Stimulated activated naive CD8-positive, alpha-beta T cell treated with anti-CD3 and anti-CD28 coated beads, Interleukin-15, Interleukin-2, amounts not matched to agents 100 U/mL and 50 U/mL, for 24 hours (primary cell): ENCODE results near the gene PAQR9.

Source experiments
- ATAC-seq: fragments of 150-1000 bp; cut with Tn5 transposase; one replicate; pipeline ENCODE4 v1.10.0; 2021
- DNase-seq: peaks from one replicate; pipeline ENCODE4 v3.0.0; 2021

The PAQR9 gene

DNA sequence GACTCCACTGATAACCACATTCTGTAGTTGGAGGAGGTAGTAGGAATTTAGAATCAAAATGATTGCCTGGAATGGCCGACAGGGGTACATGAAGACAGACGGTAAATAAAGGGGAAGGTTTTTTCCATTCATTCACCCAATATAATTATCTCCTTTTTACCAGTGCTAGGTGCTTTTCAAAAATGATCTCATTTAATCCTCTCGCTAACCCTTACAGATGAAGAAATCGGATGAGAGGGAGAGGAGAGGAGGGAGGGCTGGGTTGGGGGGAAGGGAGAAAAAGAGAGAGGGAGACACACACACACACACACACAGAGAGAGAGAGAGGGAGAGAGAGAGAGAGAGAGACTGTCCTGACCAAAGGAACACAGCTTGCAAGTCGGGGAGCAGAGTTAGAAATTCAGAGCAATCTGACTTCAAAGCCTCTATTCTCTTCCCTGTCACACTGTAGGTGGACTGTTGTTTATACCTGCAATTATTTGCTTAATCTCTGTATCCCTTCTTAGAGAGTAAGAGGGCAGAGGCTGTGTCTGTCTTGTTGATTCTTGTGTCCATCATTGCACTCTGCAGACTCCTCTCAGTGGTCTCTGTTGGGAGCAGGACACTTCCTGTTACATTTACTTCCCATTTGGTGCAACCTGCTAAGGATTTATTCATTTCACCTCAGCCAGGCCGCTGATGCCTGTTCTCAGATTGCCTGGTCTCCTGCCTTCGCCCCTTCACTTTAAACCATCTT is 18.7 kb upstream of the PAQR9 start:
- no peak for ATAC-seq
- DNase-seq: no peak

DNA sequence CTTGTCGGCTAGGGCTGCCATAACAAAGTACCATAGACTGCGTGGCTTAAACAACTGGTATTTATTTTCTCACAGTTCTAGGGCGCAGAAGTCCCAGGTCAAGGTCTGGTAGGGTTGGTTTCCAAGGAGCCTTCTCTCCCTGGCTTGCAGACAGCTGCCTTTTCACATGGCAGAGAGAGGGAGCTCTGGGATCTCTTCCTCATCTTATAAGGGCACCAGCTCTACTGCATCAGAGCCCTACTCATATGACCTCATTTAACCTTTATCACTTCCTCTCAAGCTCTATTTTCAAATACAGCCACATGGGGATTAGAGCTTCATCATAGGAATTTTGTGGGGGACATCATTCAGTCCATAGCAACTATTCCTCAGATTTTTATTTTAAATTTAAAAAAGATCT is 17.6 kb upstream of the PAQR9 start:
- ATAC-seq: no peak
- no peak for DNase-seq

DNA sequence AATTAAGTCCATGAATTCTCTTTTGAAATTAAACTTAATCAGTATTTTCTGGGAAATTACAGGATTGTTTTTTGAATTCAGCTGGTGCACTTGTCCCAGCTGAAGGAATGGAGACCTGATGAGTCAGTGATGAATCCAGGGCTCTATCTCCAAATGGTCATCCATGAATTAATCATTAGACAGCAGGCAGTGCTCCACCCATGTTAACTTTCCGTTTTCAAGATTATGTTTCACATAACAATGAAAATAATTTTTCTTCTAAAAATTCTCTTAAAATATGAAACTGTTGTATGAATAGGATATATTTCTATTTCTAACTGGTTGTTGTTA is 13.9 kb upstream of the PAQR9 start:
- DNase-seq: no peak
- no peak for ATAC-seq

DNA sequence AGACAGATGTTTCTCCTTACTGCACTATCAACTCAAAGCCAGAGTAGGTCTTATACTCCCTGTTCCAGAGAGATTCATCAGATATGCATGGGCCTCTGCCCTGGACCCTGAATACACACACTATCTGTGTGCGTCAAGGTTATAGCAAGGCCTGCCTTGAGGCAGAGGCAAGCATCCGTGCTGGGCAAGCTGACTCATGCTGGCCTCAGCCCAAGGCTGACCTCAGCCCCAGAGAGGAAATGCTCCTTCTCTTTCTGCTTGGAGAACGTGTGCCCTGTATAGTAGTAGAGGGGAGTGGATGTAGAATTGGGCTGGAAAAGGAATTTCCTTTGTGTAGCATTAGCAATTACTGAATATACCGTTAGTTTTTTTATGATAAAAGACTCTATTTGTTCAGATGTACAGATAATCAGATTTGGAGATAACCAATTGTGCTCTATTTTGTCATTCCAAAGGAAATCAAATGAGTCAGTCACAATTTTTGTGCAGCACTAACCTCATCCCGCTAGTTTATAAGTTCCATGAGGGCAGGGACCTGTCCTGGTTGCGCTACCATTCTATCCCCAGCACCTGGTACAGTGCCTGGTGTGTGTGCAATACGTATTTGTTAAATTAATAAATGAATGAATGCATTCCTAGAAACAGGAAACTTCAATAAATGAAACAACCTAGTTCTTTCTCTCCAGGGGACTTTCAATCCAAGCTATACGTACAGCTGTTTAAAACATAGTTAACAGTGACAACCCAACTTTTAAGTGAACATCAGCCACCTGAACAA is 13.3 kb upstream of the PAQR9 start:
- DNase-seq: no peak
- ATAC-seq: no peak

DNA sequence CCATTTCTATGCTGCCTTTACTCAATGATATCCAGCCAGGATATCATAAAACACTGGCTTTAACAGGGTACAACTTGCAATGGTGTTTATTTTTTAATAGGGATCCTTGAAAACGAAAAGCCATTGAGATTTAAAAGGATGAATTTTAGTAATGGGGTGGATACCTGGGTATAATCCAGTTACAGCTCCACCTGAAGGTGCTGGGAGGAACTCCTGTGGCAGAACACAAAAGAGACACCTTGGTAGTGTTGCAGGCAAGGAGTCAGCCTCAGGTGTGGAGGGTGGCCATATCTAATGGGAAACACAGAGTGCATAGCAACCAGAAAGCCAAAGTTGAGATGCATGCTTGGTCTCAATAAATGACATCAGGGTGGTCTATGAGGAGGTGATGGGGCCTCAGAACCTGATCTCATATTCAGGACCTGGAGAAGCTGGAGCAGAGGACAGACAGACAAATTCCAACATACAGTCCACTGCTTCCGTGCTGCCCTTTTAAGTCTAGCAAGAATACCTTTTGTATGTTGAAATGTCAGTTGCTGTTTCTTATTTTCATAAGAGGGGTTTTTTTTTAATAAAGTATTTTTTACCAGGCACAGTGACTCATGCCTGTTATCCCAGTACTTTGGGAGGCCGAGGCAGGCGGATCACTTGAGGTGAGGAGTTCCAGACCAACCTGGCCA is 12.0 kb upstream of the PAQR9 start:
- ATAC-seq: no peak
- no peak for DNase-seq

DNA sequence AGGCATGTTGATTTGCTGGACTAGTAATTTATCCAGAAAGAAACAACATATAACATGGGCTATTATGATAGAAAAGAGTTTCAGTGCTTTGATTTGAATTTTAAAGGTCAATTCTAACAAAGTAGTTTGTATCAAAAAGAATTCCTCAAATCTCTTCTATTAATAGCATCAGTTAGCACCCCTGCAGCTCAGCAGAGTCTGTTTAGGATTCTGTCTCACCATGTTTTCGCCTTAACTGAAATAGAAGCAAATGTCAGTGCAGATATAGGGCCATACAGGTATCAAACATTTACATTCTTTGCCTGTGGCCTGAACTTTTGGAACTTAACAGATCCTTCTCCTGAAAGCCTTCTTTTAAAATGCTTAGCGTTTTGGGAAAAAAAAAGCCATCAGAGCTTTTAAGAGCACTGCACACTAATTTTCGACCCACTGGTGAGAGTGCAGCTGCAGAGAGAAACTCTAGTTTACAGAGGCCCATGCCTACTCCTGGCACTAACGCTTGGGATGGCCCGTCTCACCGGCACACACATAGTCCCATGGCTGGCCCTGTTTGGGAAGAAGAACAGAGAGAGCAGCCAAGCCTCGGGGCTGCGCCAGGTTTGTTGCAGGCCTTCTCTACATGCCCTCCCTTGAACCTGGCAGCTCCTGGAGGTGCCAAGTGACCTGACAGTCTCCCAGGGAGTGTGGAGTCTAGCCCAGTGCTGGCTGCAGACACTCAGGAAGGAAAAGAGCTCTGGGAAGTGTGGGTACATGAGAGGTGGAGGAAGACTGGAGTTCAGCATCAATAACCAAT is 9.9 kb upstream of the PAQR9 start:
- ATAC-seq (no peak), DNase-seq (no peak)

DNA sequence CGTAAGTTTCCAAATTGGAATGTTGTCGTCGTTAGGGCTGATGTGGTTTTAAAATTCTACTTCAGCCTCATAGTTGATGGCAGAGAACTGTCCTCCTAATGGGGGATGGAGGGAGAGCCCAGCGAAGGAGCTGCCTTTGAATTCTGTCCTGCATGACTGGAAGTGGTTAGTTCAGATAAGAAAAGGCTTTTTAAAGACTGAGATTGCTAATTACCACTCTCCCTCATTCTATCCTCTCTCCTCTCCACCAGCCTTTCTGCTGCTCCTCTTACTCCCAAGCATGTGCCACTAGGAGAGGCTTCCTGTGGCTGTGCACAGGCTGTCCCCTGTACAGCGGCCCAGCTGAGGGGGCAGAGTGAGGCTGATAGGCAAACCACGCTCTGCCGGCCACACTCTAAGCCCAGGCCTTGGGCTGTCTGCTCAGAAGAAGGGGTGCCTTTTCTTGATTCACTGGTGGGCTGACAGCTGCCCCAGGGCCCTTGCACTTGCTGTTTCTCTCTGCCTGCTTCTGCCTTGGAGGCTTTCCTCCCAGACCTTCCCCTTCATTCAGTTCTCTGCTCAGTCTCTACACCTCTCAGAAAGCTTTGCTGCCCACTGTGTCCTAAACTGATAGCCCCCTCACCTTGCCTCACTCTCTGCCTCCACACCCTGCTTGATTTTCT is 8.7 kb upstream of the PAQR9 start:
- ATAC-seq: no peak
- no peak for DNase-seq

DNA sequence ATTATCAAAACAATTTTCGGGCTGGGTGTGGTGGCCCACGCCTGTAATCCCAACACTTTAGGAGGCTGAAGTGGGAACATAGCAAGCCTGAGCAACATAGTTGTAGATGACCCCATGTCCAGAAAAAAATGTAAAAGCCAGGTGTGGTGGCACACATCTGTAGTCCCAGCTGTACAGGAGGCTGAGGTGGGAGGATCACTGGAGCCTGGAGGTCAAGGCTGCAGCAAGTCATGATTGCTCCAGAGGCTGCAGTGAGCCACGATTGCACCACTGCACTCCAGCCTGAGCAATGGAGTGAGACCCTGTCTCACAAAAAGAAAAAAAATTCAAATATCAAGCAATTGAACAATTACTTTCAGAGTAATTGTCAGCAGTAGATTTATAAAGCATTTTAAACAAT is 8.0 kb upstream of the PAQR9 start:
- DNase-seq (no peak), ATAC-seq (no peak)

DNA sequence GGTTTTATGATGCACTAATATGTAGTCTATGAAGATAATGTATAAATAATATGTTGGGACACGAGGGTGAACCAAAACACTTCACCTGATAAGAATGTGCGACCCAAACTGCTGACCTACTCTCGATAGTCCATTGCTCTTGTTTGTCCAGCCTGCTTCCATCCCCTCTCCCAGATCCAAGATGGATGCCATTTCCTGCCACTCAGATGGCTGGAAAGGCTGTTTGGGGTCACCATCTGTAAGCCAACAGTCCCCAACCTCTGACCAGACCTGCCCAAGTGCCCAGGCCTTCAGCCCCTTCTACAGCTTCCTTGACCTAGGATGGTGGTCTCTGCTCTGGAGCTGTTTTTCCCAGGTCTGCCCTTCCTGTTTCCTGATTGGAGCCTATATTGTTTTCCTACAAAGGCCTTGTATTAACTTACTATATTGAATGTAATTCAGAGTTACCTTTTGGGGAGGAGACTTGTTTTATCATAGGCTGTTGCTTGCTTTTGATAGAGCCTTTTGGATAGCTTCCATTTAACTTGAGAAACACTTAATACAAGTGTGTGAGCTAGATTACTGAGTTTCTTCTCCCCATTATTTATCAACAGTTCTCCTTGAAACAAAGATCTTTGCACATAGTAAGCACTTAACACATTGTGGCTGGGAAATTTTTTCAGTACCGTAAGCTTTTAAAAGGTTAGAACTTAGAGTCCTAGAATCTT is 5.0 kb upstream of the PAQR9 start:
- DNase-seq: no peak
- ATAC-seq: no peak

DNA sequence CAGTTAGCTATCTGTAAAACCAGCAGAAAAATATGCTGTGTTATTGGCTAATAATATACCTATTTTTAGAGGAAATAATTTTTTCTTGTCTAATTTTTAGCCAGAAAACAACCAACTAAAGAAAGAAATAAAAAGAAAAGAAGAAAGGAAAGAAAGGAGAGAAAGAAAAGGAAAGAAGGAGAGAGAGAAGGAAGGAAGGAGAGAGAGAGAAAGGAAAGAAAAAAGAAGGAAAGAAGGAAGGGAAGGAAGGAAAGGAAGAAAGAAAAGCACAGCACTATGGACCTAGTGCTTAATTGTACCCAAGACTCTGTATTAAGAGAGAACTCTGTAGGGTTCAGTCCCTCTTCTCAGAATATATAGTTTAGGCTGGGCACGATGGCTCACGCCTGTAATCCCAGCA is 3.3 kb upstream of the PAQR9 start:
- ATAC-seq (no peak), DNase-seq (no peak)

DNA sequence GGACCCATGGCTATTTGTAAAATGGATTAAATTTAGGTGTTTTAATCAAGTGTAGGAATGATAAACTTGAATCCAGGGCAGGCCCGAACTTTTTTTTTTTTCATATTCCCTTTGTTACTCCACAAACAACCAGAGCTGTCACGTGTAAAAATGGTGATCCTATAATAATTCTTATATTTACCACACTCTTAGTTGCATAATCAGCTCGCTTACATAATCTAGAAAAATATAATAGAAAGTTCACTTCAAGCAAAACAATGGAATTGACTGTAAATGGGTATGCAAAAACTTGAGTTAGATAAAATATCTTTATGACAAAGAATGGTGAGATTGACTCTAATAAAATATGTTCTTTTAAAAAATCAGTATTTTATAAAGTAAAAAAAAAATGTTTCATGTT is 2.1 kb upstream of the PAQR9 start:
- no peak for ATAC-seq
- no peak for DNase-seq

DNA sequence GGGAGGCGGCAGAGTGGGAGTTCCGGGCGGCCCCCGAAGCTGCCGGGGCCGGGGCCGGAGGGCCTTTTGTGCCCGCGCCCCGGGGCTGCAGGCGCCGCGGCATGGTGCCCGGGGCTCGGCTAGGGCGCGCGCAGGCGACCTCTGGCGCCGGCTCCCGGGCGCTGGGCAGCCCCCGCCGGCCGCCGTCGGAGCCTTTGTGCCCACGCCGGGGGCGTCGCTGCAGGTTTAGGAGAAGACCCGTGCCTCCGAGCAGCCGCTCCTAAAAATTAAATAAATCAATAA is 299 bp downstream of the PAQR9 start:
- DNase-seq (no peak), ATAC-seq (peak; percentile 16)

DNA sequence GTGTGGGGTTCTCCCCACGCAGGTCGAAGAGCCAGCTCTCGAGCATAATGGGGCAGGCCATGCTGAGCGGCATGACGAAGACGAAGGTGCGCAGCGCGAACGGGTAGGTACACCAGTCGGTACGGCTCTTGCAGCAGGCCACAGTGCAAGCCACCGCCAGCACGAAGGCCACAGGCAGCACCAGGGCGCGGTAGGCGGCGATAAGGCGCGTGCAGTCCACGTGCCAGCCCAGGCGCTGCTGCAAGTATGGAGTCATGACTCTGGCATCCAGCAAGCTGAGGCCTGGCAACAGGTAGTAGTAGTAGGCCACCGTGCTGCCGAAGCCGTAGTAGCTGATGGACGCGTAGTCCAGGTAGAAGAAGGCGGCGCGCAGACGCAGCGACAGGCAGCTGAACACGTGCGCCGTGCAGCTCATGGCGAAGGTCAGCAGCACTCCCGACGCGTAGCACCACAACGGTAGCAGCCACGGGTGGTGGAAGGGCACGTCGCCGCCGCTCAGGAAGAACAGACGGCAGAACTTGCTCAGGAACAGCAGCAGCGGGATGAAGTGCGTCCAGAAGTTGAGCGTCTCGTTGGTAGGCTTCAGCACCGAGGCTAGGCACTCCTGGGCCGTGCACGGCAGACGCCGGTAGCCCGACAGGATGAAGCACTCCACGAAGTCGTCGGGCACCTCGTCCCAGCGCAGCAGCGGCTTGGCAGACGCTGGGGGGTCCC is 797 bp downstream of the PAQR9 start:
- ATAC-seq: no peak
- DNase-seq: no peak

DNA sequence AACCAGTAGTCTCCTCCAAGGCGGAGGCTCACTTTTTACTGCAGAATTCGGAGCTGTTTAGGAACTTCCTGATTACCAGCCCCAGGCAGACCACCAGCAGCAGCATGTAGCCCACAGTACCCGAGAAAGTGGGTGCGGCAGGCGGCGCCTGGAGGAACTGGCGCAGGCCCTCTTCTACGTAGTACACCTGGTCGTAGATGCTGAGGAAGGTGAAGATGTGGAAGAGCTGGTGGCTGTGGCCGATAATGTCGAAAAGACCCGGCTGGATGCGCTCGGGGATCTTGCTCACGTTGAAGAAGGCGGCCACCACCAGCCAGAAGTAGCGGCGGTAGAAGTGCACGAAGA is 1.3 kb downstream of the PAQR9 start:
- no peak for ATAC-seq
- DNase-seq: no peak

DNA sequence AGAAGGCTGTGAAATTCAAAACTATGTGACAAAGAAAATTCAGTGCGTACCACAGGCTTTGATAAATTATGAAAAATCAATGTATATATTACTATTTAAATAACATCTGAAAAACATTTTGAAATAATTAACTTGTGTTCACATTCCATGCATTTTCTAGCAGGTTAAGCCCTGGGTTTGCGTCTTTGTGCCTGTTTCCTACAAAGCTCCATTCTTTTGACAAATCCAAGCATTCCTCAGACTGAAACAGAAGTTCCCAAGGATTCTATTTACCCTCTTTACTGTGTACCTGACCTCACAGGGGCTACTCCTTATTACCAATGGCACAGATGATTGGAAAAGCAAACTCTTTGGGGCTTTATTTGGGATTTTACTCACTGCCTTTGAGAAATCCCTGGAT is 1.9 kb downstream of the PAQR9 start:
- DNase-seq (no peak), ATAC-seq (no peak)

DNA sequence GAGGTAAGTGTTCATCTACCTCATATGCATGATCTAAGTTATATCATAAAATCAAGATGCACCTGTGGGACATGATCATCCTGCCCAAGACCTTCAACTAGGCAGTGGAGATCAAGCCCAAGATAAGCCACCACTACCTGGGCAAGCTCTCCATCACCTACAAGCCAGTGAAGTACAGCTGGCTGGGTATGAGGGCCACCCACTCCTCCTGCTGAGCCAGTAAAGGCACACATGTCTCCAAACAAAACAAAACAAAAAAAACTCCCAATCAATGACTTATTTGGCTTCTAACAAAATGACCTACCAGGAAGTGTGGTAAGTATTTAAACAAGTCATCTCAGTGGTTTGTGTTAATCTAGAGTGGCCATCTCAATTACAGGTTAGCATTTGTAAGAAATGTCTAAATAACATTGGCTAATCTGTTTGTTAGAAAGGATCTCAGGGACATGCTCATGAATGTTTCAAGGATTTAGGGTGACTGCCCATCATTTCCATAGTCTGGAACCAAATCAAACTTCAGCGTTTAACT is 3.1 kb downstream of the PAQR9 start:
- ATAC-seq: no peak
- DNase-seq: no peak

DNA sequence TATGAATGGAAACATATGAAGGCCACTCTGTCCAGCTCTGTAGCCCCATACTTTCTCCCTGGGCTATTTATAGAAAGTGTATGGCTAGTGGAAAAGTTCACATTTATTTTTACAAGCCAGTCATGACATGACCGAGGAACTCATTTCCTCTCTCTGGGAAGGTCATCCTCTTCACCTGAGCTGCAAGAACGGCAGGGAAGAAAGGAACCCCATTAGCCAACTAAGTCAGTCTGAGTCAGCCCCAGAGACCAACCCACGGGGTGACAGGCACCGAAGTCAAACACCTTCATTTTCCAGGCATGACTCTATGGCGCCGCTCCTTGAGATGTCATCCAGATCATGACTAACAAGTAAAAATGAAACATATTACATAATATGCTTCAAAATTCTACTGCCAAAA is 4.8 kb downstream of the PAQR9 start:
- ATAC-seq (peak; percentile 67), DNase-seq (peak; percentile 37)

DNA sequence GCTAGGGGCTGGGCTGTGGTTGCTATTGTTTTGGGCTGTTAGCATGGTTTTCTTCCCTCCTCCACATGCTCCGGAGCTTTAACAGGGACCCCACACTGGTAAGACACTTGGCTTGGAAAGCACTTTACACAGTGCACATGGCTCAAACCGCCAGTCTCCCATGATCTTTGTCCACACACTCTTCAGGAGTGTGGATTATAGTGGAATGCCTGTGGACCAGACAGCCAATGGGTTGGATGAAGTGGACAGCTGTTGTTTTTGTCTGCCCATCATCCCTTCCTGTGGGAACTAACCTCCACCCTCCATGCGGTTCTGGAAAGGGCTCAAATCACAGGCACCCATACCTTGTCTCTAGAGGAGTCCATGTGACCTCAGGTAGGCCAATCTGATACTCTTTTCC is 10.0 kb downstream of the PAQR9 start:
- no peak for ATAC-seq
- no peak for DNase-seq

DNA sequence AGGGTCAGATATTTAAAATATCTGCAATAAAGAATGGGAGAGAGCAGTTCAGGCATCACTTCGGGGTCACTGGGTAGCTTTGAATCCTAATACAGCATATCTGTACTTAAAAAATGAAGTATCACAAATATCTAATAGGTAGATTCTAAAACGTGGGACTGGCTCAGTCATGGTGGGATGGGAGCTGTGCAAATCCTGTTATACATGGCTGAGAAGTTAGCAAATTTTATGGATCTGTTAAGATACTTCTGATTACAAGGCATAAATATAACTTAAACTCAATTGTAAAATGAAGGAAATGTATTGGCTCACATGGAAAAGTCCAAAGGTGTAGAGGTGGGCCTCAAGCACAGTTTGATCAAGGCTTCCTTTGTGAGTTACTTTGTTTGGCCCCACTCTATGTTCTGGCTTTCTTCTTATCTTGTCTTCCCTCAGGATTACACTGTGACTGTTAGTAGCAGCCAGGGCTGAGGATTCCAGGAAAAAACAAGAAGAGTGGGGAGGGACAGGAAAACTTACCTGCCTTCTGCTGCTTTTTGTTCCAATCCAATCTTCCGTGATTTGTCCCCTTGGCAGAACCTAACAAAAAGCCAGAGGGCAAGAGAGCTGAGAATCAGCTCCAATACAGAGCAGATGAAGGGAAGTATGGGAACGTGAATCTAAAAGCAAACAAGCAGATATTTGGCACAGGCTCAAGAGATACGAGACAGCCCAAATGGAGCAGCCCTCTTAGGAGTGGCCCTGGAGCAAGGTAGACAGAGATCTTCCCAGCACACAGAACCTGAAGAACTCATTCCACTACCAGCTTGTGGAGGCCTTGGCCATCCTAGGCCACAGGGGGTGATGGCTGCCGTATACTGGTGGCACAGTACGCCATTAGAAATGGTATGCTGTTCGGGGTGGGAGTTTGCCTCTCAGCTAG is 10.9 kb downstream of the PAQR9 start:
- no peak for DNase-seq
- ATAC-seq: no peak

DNA sequence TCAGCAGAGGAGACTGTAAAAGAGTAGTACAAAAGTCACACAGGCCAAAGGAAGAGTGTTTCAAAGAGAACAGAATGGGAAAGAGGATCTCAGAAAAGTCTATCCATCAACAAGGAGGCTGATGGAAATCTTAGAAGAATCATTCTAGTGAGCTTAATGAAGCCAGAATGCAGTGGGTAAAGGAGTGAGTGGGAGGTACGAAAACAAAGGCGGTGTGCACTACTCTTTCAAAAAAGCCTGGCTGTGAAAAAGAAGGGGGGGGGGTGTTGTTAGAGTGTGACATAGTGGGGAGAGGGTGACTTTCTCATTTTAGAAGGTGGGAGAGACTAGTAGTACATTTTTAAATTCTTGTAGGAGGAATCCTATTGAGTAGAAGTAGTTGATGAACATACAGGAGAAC is 11.7 kb downstream of the PAQR9 start:
- ATAC-seq (no peak), DNase-seq (no peak)
